Body of pancreas (tissue), 4 donors: Measurements from ENCODE around the gene CPEB1. TPM values are rescaled to one million over a fixed set of nuclear protein-coding genes. Genes with fewer than 3 reads are reported as not detected.
"Not testable (repeated sequence)": the region's sequence is repeated elsewhere in the genome, so short reads cannot be mapped to it uniquely, and the experiment has no call there.

Experiments
- ATAC-seq: fragments of 150-250 bp; one replicate; pipeline ENCODE4 v1.9.1; 2016
- DNase-seq, 4 donors: peaks; one replicate each; pipeline ENCODE4 v3.0.0-alpha.2; 2019
- H3K27ac ChIP-seq, 4 donors: fragments of 200-600 bp; sonication (generic); 1 replicate in 3 of 4; 2 replicates in 1 of 4; pipeline versions ENCODE4 v1.5.1 to v1.6.1; 2016 to 2019; ENCODE audit warnings: mild to moderate bottlenecking in 1 of 4, mixed read lengths in 1 of 4, moderate library complexity in 1 of 4
- H3K27me3 ChIP-seq, 2 donors: fragments of 200-600 bp; sonication (generic); one replicate each; pipeline ENCODE4 v1.6.0; 2016; ENCODE audit warnings: mild to moderate bottlenecking in 1 of 2
- H3K36me3 ChIP-seq, 2 donors: fragments of 200-600 bp; sonication (generic); replicated peaks in 1 of 2; 2 replicates each; pipeline ENCODE4 v1.5.1; 2016; ENCODE audit warnings: low read depth in 2 of 2; ENCODE audit not compliant: insufficient read depth in 1 of 2
- H3K4me1 ChIP-seq: fragments of 200-600 bp; sonication (generic); one replicate; pipeline ENCODE4 v1.6.0; 2016
- H3K4me3 ChIP-seq, 2 donors: fragments of 200-600 bp; sonication (generic); 1 replicate in 1 of 2; 2 replicates in 1 of 2; pipeline ENCODE4 v1.5.1; 2016 to 2019
- H3K9me3 ChIP-seq, 3 donors: fragments of 200-600 bp; sonication (generic); 1 replicate in 2 of 3; 2 replicates in 1 of 3; pipeline ENCODE4 v1.5.1; 2016
- CTCF ChIP-seq, 7 experiments: fragments of 450-650 bp in 4 of 7; fragments of 200-600 bp in 3 of 7; sonication (generic) in 3 of 7; IDR thresholded peaks; one replicate each; pipeline ENCODE4 v1.5.1; 2016 to 2019; ENCODE audit warnings: antibody characterized with exemption in 7 of 7
- POLR2A ChIP-seq, 3 donors: fragments of 450-650 bp; IDR thresholded peaks; one replicate each; pipeline ENCODE4 v1.6.1; 2016; ENCODE audit warnings: antibody characterized with exemption in 3 of 3, mild to moderate bottlenecking in 2 of 3
- WGBS, 2 donors: methylation state at CpG; one replicate each; pipeline ENCODE4 v1.1.5; 2017; 5-methylcytosine and 5-hydroxymethylcytosine counted together
- intact Hi-C: fragments of 100-400 bp; cut with DNase I; formaldehyde crosslinking; loops from one replicate; pipeline ENCODE4 v1.15.1; 2023
- total RNA-seq, 2 donors: library from RNA; depleted of rRNA; stranded (reverse); fragments of >200 nt; gene quantifications; one replicate each; pipeline ENCODE4 v1.1.0, GENCODE V29; 2016

CPEB1 gene
- total RNA-seq, 2 donors from 2014 or later: 1.0 TPM; not detected in 1

GRCh38 chr15:82647835-82648256 is 683 bp upstream of the CPEB1 start:
- DNase-seq (peak in 3 of 4 donors; percentile 8 to 38 (median 22)), ATAC-seq (no peak)
- Histone ChIP-seq H3K27me3 (no peaks in the 10 kb centered on the region), H3K9me3 (no peaks in the 10 kb centered on the region), H3K27ac (no peak overlapping the region), H3K4me3 (peak overlapping the region in 1 of 2 donors; percentile 13), H3K36me3 (no peaks in the 10 kb centered on the region), H3K4me1 (peaks cover 22% of the 10 kb centered on the region)
- TF ChIP-seq CTCF (IDR thresholded peaks at IDR 0.05) (no peak), POLR2A (IDR thresholded peaks at IDR 0.05) (no peak)
- WGBS, 2 donors: 3% methylated on average over 48 of the region's 49 CpGs; no CpG with 5 or more reads in 1 of the 2 donors
- intact Hi-C loops: no loop called here

GRCh38 chr15:82646250-82647044 is 716 bp downstream of the CPEB1 start:
- Histone ChIP-seq H3K4me3 (no peak overlapping the region), H3K27ac (no peak overlapping the region), H3K36me3 (no peaks in the 10 kb centered on the region), H3K4me1 (peaks cover 27% of the 10 kb centered on the region), H3K27me3 (no peaks in the 10 kb centered on the region), H3K9me3 (no peaks in the 10 kb centered on the region)
- 11 to 18% methylated on average over 6 to 55 of the region's 56 CpGs for WGBS, 2 donors
- DNase-seq (peak; percentile 30 to 69 (median 42)), ATAC-seq (peak; percentile 63)
- intact Hi-C loops: no loop called here
- TF ChIP-seq CTCF (IDR thresholded peaks at IDR 0.05): no peak
- TF ChIP-seq POLR2A (IDR thresholded peaks at IDR 0.05): no peak

GRCh38 chr15:82644967-82645852 is 2.0 kb downstream of the CPEB1 start:
- intact Hi-C loops, H3K36me3 ChIP-seq, ATAC-seq, H3K27me3 ChIP-seq, DNase-seq, H3K9me3 ChIP-seq, H3K4me3 ChIP-seq, H3K27ac ChIP-seq: not testable (repeated sequence)
- peaks cover 38% of the 10 kb centered on the region for H3K4me1 ChIP-seq
- WGBS, 2 donors: 89 to 92% methylated on average over 34 of the region's 34 CpGs

GRCh38 chr15:82643992-82644391 is 3.2 kb downstream of the CPEB1 start:
- Histone ChIP-seq H3K9me3 (no peaks in the 10 kb centered on the region), H3K27ac (no peak overlapping the region), H3K4me3 (no peak overlapping the region), H3K27me3 (no peaks in the 10 kb centered on the region), H3K4me1 (peaks cover 38% of the 10 kb centered on the region), H3K36me3 (no peaks in the 10 kb centered on the region)
- ATAC-seq (no peak), DNase-seq (no peak)
- no peak for TF ChIP-seq POLR2A (IDR thresholded peaks at IDR 0.05)
- TF ChIP-seq CTCF (IDR thresholded peaks at IDR 0.05): no peak
- intact Hi-C loops: no loop called here
- WGBS, 2 donors: 67 to 87% methylated on average over 3 of the region's 3 CpGs

- H3K4me3 ChIP-seq: no peak overlapping the region
- ATAC-seq: no peak
- no peaks in the 10 kb centered on the region for H3K27me3 ChIP-seq
- H3K36me3 ChIP-seq: no peaks in the 10 kb centered on the region
- 56 to 76% methylated on average over 3 of the region's 3 CpGs for WGBS, 2 donors
- no peaks in the 10 kb centered on the region for H3K9me3 ChIP-seq
- no peak overlapping the region for H3K27ac ChIP-seq
- DNase-seq: no peak
- peaks cover 33% of the 10 kb centered on the region for H3K4me1 ChIP-seq
- TF ChIP-seq POLR2A (IDR thresholded peaks at IDR 0.05) (no peak), CTCF (IDR thresholded peaks at IDR 0.05) (no peak)
- intact Hi-C loops: no loop called here
Measured at GRCh38 chr15:82642656-82643055, 4.5 kb downstream of the CPEB1 start.
